ENCODE data around the gene STIM1.

STIM1 gene

DNA sequence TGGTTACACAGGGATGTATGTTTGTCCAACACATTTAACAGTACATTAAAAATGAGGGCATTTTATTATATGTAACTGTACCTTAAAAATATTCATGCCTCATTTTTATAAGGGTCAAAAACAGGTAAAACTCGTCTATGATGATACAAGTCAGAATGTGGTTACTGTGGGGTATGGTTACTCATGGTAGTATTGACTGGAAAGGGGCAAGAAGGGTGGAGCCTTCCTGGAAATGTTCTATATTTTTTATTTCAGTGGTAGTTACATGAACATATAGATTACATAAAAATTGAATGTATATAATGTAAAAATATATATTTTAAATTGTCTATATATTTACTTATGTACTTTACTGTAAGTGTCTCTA lies 99.8 kb downstream of the STIM1 start:
- Histone ChIP-seq H3K4me2 (ENCODE audit: low read depth, low read length, poor library complexity, severe bottlenecking) (no peak overlapping the region), H3K9ac (ENCODE audit: low read length) (no peak overlapping the region), H3K9me3 (ENCODE audit: insufficient read depth, low read length) (no peaks in the 10 kb centered on the region), H3K27me3 (ENCODE audit: low read length) (no peaks in the 10 kb centered on the region), H4K20me1 (ENCODE audit: low read depth, low read length) (0 out of 2 replicates have a peak, but pooled peaks cover 3% of the 10 kb centered on the region), H3K36me3 (ENCODE audit: low read length) (no peaks in the 10 kb centered on the region), H3K27ac (ENCODE audit: low read depth, low read length) (no peak overlapping the region), H3K9me2 (replicated peaks; ENCODE audit: insufficient read depth, low read length) (no peaks in the 10 kb centered on the region), H3K4me3 (ENCODE audit: insufficient read depth, low read length, poor library complexity, severe bottlenecking) (no peak overlapping the region), H3F3A (ENCODE audit: insufficient read depth) (no peaks in the 10 kb centered on the region), H3K79me2 (ENCODE audit: insufficient read depth, low read length) (no peaks in the 10 kb centered on the region), H2AFZ (ENCODE audit: low read depth, low read length, severe bottlenecking) (no peak overlapping the region)
- TF ChIP-seq, protein P1, sequence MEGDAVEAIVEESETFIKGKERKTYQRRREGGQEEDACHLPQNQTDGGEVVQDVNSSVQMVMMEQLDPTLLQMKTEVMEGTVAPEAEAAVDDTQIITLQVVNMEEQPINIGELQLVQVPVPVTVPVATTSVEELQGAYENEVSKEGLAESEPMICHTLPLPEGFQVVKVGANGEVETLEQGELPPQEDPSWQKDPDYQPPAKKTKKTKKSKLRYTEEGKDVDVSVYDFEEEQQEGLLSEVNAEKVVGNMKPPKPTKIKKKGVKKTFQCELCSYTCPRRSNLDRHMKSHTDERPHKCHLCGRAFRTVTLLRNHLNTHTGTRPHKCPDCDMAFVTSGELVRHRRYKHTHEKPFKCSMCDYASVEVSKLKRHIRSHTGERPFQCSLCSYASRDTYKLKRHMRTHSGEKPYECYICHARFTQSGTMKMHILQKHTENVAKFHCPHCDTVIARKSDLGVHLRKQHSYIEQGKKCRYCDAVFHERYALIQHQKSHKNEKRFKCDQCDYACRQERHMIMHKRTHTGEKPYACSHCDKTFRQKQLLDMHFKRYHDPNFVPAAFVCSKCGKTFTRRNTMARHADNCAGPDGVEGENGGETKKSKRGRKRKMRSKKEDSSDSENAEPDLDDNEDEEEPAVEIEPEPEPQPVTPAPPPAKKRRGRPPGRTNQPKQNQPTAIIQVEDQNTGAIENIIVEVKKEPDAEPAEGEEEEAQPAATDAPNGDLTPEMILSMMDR (IDR thresholded peaks at IDR 0.05; ENCODE audit: insufficient read depth, low read length, poor library complexity, severe bottlenecking): no peak
- no peak for TF ChIP-seq EZH2phosphoT487 (conservative IDR thresholded peaks at IDR 0.05; ENCODE audit: low read length)

DNA sequence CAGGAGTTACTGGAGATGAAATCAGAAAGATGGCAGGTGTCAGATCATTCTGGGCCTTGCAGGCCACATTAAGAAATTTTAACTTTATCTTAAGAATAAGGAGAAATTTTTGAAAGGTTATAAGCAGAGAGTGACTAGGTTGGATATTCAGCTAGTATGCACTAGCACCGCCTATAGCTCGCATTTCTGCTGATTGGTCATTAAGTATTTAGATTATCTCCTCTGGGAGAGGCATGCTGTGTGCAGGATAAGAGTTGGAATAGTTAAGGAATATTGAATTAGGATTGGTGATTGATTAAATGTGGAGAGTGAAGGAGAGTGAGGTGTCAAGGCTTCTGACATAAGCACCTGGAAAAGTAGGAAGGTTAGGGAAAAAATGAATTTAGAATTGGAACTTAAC lies 100.6 kb downstream of the STIM1 start:
- Histone ChIP-seq H3K27ac (ENCODE audit: low read depth, low read length) (no peak overlapping the region), H4K20me1 (ENCODE audit: low read depth, low read length) (0 out of 2 replicates have a peak, but pooled peaks cover 3% of the 10 kb centered on the region), H3K27me3 (ENCODE audit: low read length) (no peaks in the 10 kb centered on the region), H3K9ac (ENCODE audit: low read length) (no peak overlapping the region), H3K9me3 (ENCODE audit: insufficient read depth, low read length) (no peaks in the 10 kb centered on the region), H3K4me3 (ENCODE audit: insufficient read depth, low read length, poor library complexity, severe bottlenecking) (no peak overlapping the region), H3K9me2 (replicated peaks; ENCODE audit: insufficient read depth, low read length) (no peaks in the 10 kb centered on the region), H3K79me2 (ENCODE audit: insufficient read depth, low read length) (no peaks in the 10 kb centered on the region), H2AFZ (ENCODE audit: low read depth, low read length, severe bottlenecking) (no peak overlapping the region), H3F3A (ENCODE audit: insufficient read depth) (no peaks in the 10 kb centered on the region), H3K36me3 (ENCODE audit: low read length) (no peaks in the 10 kb centered on the region), H3K4me2 (ENCODE audit: low read depth, low read length, poor library complexity, severe bottlenecking) (no peak overlapping the region)
- TF ChIP-seq, protein P1 (IDR thresholded peaks at IDR 0.05; ENCODE audit: insufficient read depth, low read length, poor library complexity, severe bottlenecking): no peak
- TF ChIP-seq EZH2phosphoT487 (conservative IDR thresholded peaks at IDR 0.05; ENCODE audit: low read length): no peak

DNA sequence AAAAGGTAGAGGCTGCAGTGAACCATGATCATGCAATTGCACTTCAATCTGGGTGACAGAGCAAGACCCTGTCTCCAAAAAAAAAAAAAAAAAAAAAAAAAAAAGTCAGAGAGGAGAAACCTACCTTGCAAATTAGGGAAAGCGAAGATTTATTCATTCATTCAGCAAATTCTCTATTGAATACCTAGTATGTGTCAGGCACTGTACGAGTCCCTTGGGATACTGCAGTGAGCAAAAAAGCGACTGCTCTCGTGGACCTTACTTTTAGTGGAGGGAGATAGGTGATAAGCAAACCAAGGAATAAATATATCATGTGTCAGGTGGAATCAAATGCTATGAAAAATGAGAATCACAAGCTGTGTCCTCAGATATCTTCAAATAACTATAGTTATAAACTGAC lies 101.3 kb downstream of the STIM1 start:
- H3F3A ChIP-seq (ENCODE audit: insufficient read depth): no peaks in the 10 kb centered on the region
- H3K27ac ChIP-seq (ENCODE audit: low read depth, low read length): no peak overlapping the region
- no peaks in the 10 kb centered on the region for H3K79me2 ChIP-seq (ENCODE audit: insufficient read depth, low read length)

More for the DNA sequence above, 101.3 kb downstream of the STIM1 start:
- Histone ChIP-seq H2AFZ (ENCODE audit: low read depth, low read length, severe bottlenecking) (no peak overlapping the region), H3K9ac (ENCODE audit: low read length) (no peak overlapping the region), H3K9me2 (replicated peaks; ENCODE audit: insufficient read depth, low read length) (no peaks in the 10 kb centered on the region), H3K4me3 (ENCODE audit: insufficient read depth, low read length, poor library complexity, severe bottlenecking) (no peak overlapping the region), H4K20me1 (ENCODE audit: low read depth, low read length) (0 out of 2 replicates have a peak, but pooled peaks cover 3% of the 10 kb centered on the region), H3K9me3 (ENCODE audit: insufficient read depth, low read length) (no peaks in the 10 kb centered on the region), H3K4me2 (ENCODE audit: low read depth, low read length, poor library complexity, severe bottlenecking) (no peak overlapping the region), H3K36me3 (ENCODE audit: low read length) (no peaks in the 10 kb centered on the region), H3K27me3 (ENCODE audit: low read length) (no peaks in the 10 kb centered on the region)
- TF ChIP-seq, protein P1 (IDR thresholded peaks at IDR 0.05; ENCODE audit: insufficient read depth, low read length, poor library complexity, severe bottlenecking): no peak
- TF ChIP-seq EZH2phosphoT487 (conservative IDR thresholded peaks at IDR 0.05; ENCODE audit: low read length): no peak

All from SU-DHL-6 (cell line).